Activated CD4-positive, alpha-beta T cell treated with anti-CD3 and anti-CD28 coated beads for 36 hours (primary cell): ENCODE measurements around the gene CD248. TPM values are rescaled to one million over a fixed set of nuclear protein-coding genes. Genes with fewer than 3 reads are reported as not detected.
"Not testable (repeated sequence)": the region's sequence is repeated elsewhere in the genome, so short reads cannot be mapped to it uniquely, and the experiment has no call there.

Source experiments
- ATAC-seq: fragments of 200-7000 bp; cut with Tn5 transposase; one replicate; pipeline ENCODE4 v1.10.0; 2021; ENCODE audit warnings: mild to moderate bottlenecking, moderate library complexity
- CTCF ChIA-PET: fragments of 350-600 bp; sonication (Branson Sonifier 250); formaldehyde crosslinking; loops from one replicate; lab custom pipeline; 2021; ENCODE audit warnings: antibody characterized with exemption; lab: Charles Lee
- POLR2A ChIA-PET: fragments of 350-600 bp; sonication (Branson Sonifier 250); formaldehyde crosslinking; loops from one replicate; lab custom pipeline; 2021; ENCODE audit warnings: antibody characterized with exemption, inconsistent platforms; lab: Charles Lee
- DNase-seq: peaks from one replicate; pipeline ENCODE4 v3.0.0-alpha.2; 2020
- H3K27ac Mint-ChIP-seq: one replicate; pipeline ENCODE4 v1.8.0; 2021; ENCODE audit warnings: mixed read lengths
- H3K27me3 Mint-ChIP-seq: one replicate; pipeline ENCODE4 v1.8.0; 2021; ENCODE audit warnings: mixed read lengths
- H3K36me3 Mint-ChIP-seq: one replicate; pipeline ENCODE4 v1.8.0; 2021; ENCODE audit warnings: low read depth, mixed read lengths
- H3K4me1 Mint-ChIP-seq: one replicate; pipeline ENCODE4 v1.8.0; 2021; ENCODE audit warnings: mixed read lengths
- H3K4me3 Mint-ChIP-seq: one replicate; pipeline ENCODE4 v1.8.0; 2021; ENCODE audit warnings: mild to moderate bottlenecking, moderate library complexity, mixed read lengths
- H3K9me3 Mint-ChIP-seq: one replicate; pipeline ENCODE4 v1.8.0; 2021; ENCODE audit warnings: low read depth, mixed read lengths
- intact Hi-C, 2 experiments: fragments of 100-400 bp; cut with DNase I in 1 of 2; cut with micrococcal nuclease in 1 of 2; formaldehyde crosslinking; loops; one replicate each; pipeline versions ENCODE4 v1.14.2 to v1.15.1; 2022 to 2024; cut with DNase I, micrococcal nuclease
- total RNA-seq, 2 experiments: library from RNA; stranded (reverse); gene quantifications; one replicate each; pipeline ENCODE4 v1.2.3, GENCODE V29; 2021

CD248 gene
- total RNA-seq, 2 experiments from 2014 or later = 0.23 to 0.26 TPM

- Mint-ChIP-seq H3K36me3 (peaks cover 19% of the 10 kb centered on the region), H3K4me3 (peak within 1 kb of the TSS; percentile 43), H3K27me3 (no peaks in the 10 kb centered on the region), H3K9me3 (no peaks in the 10 kb centered on the region), H3K4me1 (peaks cover 16% of the 10 kb centered on the region), H3K27ac (no peak within 1 kb of the TSS)
- intact Hi-C loops = loop anchor here in 1 of 2 experiments (1.0 kb wide), 1 partner anchor 9 kb away; the partner anchor contains the start of gene RAB1B
- DNase-seq (peak; percentile 64), ATAC-seq (peak; percentile 36)
- CTCF ChIA-PET = no interaction called here
- POLR2A ChIA-PET = no interaction called here
Measured at GRCh38 chr11:66277471-66278362, 39.1 kb downstream of the CD248 start, which contains the start of gene CNIH2. CNIH2 (plus strand) TSS chr11:66278175; CDS start chr11:66278457, 282 bp downstream.

GRCh38 chr11:66277064-66277463 is 39.8 kb downstream of the CD248 start:
- POLR2A ChIA-PET, H3K27me3 Mint-ChIP-seq, ATAC-seq, DNase-seq, H3K9me3 Mint-ChIP-seq, H3K4me3 Mint-ChIP-seq, intact Hi-C loops, CTCF ChIA-PET, H3K27ac Mint-ChIP-seq: not testable (repeated sequence)
- H3K36me3 Mint-ChIP-seq = peaks cover 24% of the 10 kb centered on the region
- peaks cover 11% of the 10 kb centered on the region for H3K4me1 Mint-ChIP-seq

GRCh38 chr11:66276619-66277018 is 40.2 kb downstream of the CD248 start:
- H3K27me3 Mint-ChIP-seq, POLR2A ChIA-PET, intact Hi-C loops, ATAC-seq, H3K4me3 Mint-ChIP-seq, H3K4me1 Mint-ChIP-seq, H3K27ac Mint-ChIP-seq, H3K9me3 Mint-ChIP-seq, DNase-seq, CTCF ChIA-PET: not testable (repeated sequence)
- H3K36me3 Mint-ChIP-seq = peaks cover 28% of the 10 kb centered on the region

- Mint-ChIP-seq H3K27me3 (no peaks in the 10 kb centered on the region), H3K4me1 (peaks cover 9% of the 10 kb centered on the region), H3K9me3 (no peaks in the 10 kb centered on the region), H3K36me3 (peaks cover 29% of the 10 kb centered on the region), H3K27ac (no peak overlapping the region), H3K4me3 (no peak overlapping the region)
- intact Hi-C loops = no loop called here
- no peak for ATAC-seq
- ChIA-PET CTCF (no interaction called here), POLR2A (no interaction called here)
- no peak for DNase-seq
Measured at GRCh38 chr11:66275984-66276612, 40.7 kb downstream of the CD248 start.

- no peaks in the 10 kb centered on the region for H3K9me3 Mint-ChIP-seq
- peaks cover 14% of the 10 kb centered on the region for H3K4me1 Mint-ChIP-seq
- no peaks in the 10 kb centered on the region for H3K27me3 Mint-ChIP-seq
- POLR2A ChIA-PET = interaction anchor here (0.6 kb wide), 1 partner anchor 14 kb away, joined by 3 read pairs; the partner anchor contains the start of gene YIF1A
- DNase-seq (no peak), ATAC-seq (no peak)
- CTCF ChIA-PET = no interaction called here
- no peak overlapping the region for H3K27ac Mint-ChIP-seq
- intact Hi-C loops = no loop called here
- H3K4me3 Mint-ChIP-seq = no peak overlapping the region
- peaks cover 33% of the 10 kb centered on the region for H3K36me3 Mint-ChIP-seq
Measured at GRCh38 chr11:66275396-66275795, 41.4 kb downstream of the CD248 start.

- ATAC-seq (no peak), DNase-seq (no peak)
- Mint-ChIP-seq H3K9me3 (no peaks in the 10 kb centered on the region), H3K4me3 (no peak overlapping the region), H3K27me3 (no peaks in the 10 kb centered on the region), H3K4me1 (peaks cover 23% of the 10 kb centered on the region), H3K36me3 (peaks cover 37% of the 10 kb centered on the region), H3K27ac (no peak overlapping the region)
- ChIA-PET POLR2A (interaction anchor here (0.9 kb wide), 1 partner anchor 166 kb away, joined by 4 read pairs; no protein-coding TSS in a partner anchor), CTCF (no interaction called here)
- intact Hi-C loops = no loop called here
Measured at GRCh38 chr11:66274219-66274618, 42.6 kb downstream of the CD248 start.

- H3K4me3 Mint-ChIP-seq = no peak overlapping the region
- no peaks in the 10 kb centered on the region for H3K9me3 Mint-ChIP-seq
- ATAC-seq = no peak
- ChIA-PET POLR2A (interaction anchor here (1.2 kb wide), 1 partner anchor 10 kb away, joined by 3 read pairs; no protein-coding TSS in a partner anchor), CTCF (interaction anchor here (0.7 to 1.6 kb wide), 3 partner anchors 9 to 1178 kb away, joined by 3 to 9 read pairs (median 3); no protein-coding TSS in a partner anchor)
- no peak for DNase-seq
- no peak overlapping the region for H3K27ac Mint-ChIP-seq
- intact Hi-C loops = no loop called here
- H3K27me3 Mint-ChIP-seq = no peaks in the 10 kb centered on the region
- H3K36me3 Mint-ChIP-seq = peaks cover 38% of the 10 kb centered on the region
- peaks cover 22% of the 10 kb centered on the region for H3K4me1 Mint-ChIP-seq
Measured at GRCh38 chr11:66272596-66272995, 44.2 kb downstream of the CD248 start.

GRCh38 chr11:66271816-66272215 is 45.0 kb downstream of the CD248 start:
- intact Hi-C loops = no loop called here
- ATAC-seq (no peak), DNase-seq (no peak)
- peaks cover 41% of the 10 kb centered on the region for H3K36me3 Mint-ChIP-seq
- CTCF ChIA-PET = interaction anchor here (1.3 to 1.6 kb wide), 2 partner anchors 9 to 40 kb away, joined by 4 to 9 read pairs; no protein-coding TSS in a partner anchor
- no peaks in the 10 kb centered on the region for H3K9me3 Mint-ChIP-seq
- H3K27me3 Mint-ChIP-seq = no peaks in the 10 kb centered on the region
- POLR2A ChIA-PET = interaction anchor here (0.6 to 0.7 kb wide), 2 partner anchors 66 to 92 kb away, joined by 3 to 4 read pairs; no protein-coding TSS in a partner anchor
- no peak overlapping the region for H3K4me3 Mint-ChIP-seq
- peaks cover 27% of the 10 kb centered on the region for H3K4me1 Mint-ChIP-seq
- H3K27ac Mint-ChIP-seq = peak overlapping the region; percentile 25

GRCh38 chr11:66268952-66269905 is 47.6 kb downstream of the CD248 start:
- Mint-ChIP-seq H3K4me3 (peak overlapping the region; percentile 100), H3K4me1 (peaks cover 28% of the 10 kb centered on the region), H3K9me3 (no peaks in the 10 kb centered on the region), H3K27me3 (no peaks in the 10 kb centered on the region), H3K27ac (peak overlapping the region; percentile 97), H3K36me3 (peaks cover 45% of the 10 kb centered on the region)
- CTCF ChIA-PET = interaction anchor here (1.7 to 4.2 kb wide), 2 partner anchors 12 to 217 kb away, joined by 4 to 26 read pairs; partner anchors contain the start of gene SF3B2
- ATAC-seq (no peak), DNase-seq (peak; percentile 35)
- POLR2A ChIA-PET = interaction anchor here (0.7 kb wide), 1 partner anchor 1221 kb away, joined by 4 read pairs; no protein-coding TSS in a partner anchor
- intact Hi-C loops = loop anchor here (1.0 to 5.0 kb wide), 18 partner anchors 9 to 1492 kb away; partner anchors contain the start of genes SF3B2 (in 2 of the 2), YIF1A (in 2 of the 2), BANF1 (in 1 of the 2) and CCDC85B (in 1 of the 2)
